GOT3 (cell line): ENCODE measurements around the gene EPHB1.
"Not testable (repeated sequence)": the region's sequence is repeated elsewhere in the genome, so short reads cannot be mapped to it uniquely, and the experiment has no call there.

Source experiments
- DNase-seq: peaks from one replicate; lab custom pipeline; 2025; ENCODE audit warnings: mixed read lengths; lab: John Stamatoyannopoulos, UW

EPHB1 gene

DNA sequence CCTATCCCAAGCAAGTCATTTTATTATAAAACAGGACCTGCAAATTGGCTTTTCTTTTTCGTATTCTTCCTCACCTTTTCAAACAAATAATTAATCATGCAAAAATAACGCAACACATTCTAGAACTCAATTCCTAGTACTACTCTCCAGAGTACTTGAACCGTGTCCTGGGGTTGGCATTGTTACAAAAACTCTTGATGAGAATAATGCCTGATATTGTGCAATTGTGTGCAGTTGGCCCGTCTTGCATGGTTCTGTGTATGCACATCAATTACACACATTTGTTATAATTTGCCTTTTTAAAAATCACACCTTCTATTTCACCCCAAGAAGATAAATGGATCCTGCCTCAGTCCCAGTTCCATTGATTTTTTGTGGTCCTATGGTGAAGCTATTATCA lies 205.4 kb downstream of the EPHB1 start:
- no peak for DNase-seq

DNA sequence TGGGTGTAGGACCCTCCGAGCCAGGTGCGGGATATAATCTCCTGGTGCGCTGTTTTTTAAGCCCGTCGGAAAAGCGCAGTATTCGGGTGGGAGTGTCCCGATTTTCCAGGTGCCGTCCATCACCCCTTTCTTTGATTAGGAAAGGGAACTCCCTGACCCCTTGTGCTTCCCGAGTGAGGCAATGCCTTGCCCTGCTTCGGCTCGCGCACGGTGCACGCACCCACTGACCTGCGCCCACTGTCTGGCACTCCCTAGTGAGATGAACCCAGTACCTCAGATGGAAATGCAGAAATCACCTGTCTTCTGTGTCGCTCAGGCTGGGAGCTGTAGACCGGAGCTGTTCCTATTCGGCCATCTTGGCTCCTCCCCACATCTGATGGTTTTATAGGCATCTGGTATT lies 210.6 kb downstream of the EPHB1 start:
- DNase-seq: not testable (repeated sequence)

DNA sequence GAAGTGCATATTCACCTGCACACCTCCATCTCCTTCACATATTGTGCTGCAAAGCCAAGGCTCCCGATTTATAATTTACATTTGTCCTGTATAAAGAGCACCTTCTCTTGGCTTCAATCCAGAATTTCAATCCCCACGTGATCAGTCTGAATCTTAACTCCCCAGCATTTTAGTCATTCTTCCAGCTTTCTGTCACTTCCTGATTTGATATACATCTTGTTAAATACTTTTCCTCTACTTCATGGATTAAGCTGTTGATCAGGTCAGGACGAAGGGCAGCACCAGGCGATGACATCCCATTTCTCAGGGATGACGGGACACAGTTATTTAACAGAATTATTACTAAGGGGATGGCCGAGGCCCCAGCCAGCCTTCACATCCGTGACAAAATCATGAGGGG lies 212.5 kb downstream of the EPHB1 start:
- no peak for DNase-seq

DNA sequence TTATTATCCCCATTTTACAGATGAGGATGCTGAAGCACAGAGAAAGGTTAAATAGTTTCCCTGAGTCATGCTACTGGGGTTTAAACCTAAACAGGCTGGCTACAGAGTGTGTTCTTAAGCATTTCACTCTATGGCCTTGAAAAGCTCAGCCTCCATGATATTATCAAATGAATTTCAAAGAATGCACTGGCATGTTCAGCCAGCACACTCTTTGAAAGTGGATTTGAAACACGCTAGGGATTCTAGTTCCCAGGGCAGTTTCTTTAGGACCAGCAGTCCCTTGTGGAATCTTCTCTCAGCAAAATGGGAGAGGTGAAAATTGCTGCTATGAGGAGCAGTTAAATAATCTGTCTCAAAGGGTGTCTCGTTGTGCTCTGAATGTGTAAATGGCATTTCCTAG lies 213.3 kb downstream of the EPHB1 start:
- no peak for DNase-seq

DNA sequence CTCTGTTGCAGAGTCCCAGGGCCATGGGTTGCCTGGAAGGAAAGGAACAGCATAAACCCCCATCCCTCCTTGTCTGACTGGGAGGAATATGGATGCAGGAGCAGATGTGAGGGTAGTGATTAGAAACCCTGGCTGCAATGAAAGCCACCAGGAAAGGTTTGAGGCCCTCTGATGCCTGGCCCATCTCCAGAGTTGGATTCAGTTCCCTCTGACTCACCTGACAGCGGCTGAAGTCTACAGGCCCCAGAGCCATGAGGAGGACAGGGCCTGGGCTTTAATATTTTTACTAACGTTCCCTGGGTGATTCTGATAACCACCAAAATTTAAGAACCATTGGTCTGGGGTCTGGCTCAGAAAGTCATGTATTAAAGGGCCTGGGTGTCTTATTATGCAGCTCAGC lies 214.0 kb downstream of the EPHB1 start:
- DNase-seq: no peak

DNA sequence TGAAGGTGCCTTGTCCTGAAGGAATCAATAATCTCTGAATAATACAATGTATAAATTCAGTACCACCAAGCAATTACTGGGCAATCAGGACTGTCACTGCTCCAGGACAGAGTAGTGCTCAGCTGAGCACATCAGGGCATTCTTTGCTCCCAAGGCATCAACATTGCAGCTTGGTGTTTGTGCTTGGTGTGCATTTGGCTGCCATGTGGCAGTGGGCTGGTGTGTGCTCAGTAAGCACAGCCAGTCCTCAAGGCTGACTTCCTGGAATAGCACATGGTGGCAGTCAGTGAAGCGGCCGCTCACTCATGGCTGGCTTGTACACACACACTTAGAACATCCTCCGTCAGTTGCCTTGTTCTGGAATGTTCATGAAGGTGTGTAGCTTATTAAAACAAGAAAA lies 217.0 kb downstream of the EPHB1 start:
- DNase-seq: no peak

DNA sequence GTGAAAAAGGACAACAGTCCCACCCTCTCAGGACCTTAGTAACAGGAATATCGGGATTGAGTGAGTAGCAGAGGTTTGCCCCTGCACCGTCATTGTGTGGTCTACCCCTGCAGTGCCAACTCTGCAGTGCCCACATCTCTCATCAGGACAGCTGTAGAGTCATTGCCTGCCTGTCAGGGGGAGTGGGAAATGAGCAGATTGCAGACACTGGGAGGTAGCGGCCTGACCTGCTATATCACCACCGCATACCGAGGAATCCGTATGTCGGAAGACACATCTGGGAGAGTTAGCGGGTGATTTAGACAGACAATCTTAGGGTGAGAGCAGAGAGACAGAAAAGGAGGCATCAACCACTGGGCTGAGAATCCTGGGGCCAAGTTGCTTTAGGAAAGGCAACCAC lies 218.1 kb downstream of the EPHB1 start:
- no peak for DNase-seq

DNA sequence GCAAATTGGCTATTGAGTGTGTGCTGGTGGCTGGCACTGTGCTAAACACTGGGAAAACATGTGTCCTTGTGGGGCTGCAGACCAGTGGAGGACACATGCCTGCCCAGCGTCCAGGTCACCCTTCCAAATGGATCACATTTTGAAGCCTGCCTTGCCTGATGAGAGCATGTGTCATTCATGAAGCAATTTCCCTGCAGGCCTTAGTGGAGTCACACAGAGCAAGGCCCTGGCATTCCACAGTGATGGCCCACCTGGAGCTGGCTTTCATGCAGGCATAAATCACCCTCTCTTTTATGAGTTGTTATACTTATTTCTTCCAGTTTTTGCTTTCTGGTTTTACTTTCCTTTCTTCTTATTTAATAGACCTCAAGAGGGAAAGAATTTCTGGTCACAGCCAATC lies 219.5 kb downstream of the EPHB1 start:
- no peak for DNase-seq

DNA sequence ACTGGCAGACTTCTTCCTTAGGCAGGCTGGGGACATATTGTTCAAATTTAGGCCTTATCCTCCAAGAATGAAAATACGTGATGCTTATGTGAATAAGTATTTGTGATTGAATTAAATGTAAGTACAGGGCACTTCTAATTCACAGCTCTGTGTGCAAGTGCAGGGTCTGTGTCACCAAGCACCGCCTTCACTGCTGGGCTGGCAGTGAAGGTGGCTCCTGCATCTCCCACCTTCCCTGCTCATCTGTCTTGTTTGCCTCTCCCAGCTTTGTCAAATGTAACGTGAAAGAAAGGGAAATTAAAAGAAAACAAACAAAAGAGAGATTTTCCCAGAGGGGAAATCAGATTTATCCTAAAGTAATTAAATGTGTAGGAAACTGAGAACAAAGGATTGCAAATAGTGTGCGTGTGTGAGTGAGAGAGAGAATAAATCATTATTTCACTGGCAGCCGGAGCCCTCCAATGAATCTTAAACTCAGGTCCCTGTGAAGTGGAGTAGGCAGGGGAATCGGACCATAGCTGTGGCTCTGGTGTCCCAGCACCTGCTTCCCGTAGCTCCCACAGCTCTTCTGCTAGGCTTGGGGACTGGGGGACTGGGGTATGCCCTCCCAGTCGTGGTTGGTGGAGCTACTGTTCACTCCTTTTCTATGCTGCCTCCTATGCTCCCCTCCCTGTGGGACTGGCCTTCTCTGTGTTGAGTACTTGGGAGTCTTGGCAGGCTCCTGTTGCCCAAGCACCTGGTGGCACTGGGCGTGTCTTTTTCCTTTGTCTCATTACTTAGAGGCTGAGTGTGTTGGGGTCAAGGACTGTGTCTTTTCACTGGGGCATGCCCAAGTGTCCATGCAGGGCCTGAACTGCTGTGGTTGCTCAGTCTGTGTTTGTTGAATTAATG lies 222.2 kb downstream of the EPHB1 start:
- DNase-seq: no peak

DNA sequence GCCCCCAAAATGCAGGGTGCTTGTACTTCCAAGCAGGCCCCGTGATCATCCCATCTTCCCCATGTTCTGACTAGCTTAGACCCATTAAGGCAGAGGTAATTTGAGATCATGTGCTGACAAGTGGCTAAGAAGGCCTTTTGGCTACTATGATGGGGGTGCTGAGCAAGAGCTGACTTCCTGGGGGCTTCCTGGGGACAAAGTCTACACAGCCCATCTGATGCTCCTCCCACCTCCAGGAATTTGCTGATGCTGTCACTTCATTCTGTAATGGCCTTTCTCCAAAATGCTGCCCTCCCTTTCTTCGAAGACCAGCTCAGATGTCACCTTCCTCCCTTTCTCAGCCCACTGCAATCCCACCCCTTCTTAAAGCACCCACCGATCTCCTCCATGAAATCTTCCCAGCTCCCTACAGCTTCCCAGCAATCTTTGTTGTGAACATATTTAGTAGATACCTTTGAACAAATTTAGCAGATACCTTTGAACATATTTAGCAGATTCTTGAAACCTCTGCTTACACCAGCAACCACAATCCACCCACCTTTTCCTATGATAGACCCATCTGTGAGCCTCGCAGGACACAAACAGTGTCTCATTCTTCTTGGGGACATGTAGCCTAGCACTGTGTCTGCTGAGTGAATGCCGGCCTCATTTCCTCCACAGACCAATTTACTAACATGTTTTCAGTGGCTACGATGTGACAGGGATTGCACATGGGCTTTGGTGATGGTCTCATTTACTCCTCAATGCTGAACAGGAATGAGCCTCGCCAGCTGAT lies 223.3 kb downstream of the EPHB1 start:
- no peak for DNase-seq

DNA sequence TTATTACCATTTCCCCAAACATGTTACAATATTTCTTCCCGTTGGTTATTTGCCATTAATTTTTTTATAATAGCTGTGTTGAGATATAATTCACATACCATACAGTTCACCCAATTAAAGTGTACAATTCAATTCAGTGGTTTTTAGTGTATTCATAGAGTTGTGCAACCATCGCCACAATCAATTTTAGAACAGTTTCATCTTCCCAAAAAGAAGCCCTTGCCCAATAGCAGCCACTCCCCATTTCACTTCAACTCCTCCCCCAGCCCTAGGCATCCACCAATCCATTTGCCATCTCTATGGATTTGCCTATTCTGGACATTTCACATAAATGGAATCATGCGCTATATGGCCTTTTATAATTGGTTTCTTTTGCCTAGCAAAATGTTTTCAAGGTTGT lies 225.1 kb downstream of the EPHB1 start:
- no peak for DNase-seq

DNA sequence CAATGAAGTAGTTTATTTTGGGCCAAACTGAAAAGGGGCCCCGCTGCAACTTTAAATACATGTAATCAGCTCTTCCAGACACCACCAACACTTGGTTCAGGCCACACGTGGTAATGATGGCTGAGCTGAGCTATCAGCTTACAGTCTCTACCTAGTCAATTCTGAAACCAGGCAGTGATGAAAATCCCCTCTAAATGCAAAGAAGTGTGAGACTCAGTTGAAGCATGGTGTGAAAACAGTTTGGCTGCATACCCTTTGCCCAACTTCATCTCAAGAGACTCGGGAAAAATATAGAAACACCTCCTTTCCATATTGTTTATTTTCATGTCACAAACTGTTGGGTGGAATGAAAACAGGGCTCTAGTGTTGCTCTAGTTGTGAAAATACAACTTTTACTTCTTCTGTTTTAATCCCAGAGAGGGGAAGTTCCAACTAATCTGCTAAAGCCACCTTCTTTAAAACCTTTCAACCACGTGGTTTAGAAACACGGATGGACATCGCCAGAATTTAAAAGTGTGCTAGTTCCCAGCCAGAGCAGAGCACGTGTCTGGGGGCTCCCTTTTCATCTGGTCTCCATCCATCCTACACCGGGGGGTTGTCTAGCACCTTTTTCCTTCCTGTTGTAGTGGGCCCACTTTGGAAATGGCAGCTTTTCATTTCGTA lies 229.1 kb downstream of the EPHB1 start:
- DNase-seq: no peak

DNA sequence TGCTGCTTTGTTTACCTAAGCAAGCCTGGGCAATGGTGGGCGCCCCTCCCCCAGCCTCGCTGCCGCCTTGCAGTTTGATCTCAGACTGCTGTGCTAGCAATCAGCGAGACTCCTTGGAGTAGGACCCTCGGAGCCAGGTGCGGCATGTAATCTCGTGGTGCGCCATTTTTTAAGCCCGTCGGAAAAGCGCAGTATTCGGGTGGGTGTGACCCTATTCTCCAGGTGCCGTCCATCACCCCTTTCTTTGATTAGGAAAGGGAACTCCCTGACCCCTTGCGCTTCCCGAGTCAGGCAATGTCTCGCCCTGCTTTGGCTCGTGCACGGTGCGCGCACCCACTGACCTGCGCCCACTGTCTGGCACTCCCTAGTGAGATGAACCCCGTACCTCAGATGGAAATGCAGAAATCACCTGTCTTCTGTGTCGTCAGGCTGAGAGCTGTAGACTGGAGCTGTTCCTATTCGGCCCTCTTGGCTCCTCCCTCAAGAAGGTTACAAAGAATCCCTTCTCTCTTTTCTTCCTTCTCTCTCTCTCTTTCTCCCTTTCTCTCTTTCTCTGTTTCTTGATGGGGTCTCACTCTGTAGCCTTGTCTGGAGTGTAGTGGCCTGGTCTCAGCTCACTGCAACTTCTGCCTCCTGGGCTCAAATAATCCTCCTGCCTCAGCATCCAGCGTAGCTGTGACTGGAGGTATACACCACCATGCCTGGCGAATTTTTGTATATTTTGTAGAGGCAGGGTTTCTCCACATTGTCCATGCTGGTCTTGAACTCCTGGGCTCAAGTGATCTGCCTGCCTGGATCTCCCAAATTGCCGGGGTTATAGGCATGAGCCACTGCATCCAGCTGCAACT lies 235.9 kb downstream of the EPHB1 start:
- not testable (repeated sequence) for DNase-seq

DNA sequence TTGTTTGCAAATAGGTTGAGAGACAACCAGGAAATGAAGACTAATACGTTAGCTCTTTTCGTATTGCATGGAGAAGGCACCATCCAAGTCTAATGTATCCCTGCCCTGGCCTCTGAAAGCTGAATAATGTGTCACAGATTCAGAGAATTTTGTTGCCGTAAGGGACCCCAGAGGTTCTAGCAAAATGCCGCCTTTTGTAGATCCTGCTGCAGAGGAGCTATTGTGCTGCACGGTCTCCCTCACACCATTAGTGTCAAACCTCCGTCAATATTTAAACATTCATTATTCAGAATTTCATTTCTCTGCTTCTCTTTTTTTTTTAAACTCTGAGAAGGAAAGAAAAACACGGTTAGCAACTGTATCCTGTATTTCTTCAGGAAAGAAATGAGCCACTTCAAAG lies 238.7 kb downstream of the EPHB1 start:
- no peak for DNase-seq

DNA sequence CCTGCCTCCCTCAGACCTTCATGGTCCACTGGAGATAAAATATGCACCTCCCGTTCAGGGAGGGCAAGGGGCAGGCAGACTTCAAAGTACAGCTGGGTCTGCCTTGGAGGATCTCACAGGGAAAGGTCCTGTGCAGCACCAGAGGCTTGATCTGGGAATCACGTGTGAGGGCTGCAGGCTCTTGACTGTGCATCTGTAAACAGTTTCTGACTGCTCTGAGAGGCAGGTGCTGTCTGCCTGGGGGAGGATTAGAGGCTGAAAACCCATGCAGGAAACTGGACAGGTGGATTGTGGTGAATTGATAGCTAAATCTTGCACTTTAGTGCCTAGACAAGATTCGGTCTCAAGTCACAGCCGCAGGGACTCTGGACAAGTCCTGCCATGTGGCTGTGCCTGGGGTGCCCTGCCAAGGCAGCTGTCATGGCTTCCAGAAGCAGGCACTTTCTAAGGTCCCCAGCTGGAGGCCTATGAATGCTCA lies 239.3 kb downstream of the EPHB1 start:
- no peak for DNase-seq

DNA sequence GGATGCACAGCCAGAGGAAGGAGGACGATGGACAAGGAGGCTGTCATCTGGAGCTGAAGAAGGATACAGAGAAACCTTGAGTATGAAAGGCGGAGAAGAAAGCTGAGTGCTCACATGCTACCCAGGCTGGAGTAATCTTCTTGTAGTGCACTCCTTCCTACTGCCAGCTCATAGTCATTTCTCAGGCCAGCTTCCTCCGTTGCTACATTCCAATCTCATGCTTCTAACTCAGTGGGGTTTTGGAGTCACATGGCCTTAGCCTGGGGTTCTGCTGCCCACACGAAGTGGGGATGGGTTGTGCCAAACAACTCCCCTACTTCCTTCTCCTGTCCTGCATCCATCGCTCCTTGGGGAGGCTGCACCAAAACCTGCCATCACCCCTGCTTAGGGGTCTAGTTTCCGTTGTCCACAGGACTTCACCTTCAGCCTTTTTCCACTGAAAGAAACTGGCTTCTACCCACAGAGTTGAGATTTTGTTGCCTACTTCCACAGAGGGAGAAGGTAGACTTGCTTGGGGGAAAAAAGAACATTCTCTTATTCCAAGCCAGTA lies 239.9 kb downstream of the EPHB1 start:
- no peak for DNase-seq

DNA sequence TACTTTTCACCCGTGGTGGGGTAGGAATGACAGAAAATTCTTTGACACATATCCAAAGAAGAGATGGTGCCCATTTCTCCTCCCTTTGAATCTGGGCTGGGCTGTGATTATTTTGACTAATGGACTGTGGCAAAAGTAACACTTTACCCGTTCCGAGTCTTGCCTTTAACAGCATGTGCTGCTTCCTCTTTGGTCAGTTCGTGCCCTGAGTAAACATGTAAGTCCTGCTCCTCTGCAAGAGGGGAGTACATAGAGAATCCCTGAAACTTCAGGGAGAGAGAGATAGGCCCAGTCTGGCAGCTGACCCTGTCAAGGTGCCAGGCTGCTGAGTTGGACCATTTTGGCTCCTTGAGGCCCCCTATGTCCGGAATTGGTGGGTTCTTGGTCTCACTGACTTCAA lies 243.1 kb downstream of the EPHB1 start:
- no peak for DNase-seq

DNA sequence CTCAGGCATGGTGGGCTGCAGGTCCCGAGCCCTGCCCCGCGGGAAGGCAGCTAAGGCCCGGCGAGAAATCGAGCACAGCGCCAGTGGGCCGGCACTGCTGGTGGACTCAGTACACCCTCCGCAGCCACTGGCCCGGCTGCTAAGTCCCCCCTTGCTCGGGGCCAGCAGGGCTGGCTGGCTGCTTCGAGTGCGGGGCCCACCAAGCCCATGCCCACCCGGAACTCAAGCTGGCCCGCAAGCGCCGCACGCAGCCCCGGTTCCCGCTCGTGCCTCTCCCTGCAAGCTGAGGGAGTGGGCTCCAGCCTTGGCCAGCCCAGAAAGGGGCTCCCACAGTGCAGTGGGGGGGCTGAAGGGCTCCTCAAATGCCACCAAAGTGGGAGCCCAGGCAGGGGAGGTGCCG lies 244.5 kb downstream of the EPHB1 start:
- not testable (repeated sequence) for DNase-seq

DNA sequence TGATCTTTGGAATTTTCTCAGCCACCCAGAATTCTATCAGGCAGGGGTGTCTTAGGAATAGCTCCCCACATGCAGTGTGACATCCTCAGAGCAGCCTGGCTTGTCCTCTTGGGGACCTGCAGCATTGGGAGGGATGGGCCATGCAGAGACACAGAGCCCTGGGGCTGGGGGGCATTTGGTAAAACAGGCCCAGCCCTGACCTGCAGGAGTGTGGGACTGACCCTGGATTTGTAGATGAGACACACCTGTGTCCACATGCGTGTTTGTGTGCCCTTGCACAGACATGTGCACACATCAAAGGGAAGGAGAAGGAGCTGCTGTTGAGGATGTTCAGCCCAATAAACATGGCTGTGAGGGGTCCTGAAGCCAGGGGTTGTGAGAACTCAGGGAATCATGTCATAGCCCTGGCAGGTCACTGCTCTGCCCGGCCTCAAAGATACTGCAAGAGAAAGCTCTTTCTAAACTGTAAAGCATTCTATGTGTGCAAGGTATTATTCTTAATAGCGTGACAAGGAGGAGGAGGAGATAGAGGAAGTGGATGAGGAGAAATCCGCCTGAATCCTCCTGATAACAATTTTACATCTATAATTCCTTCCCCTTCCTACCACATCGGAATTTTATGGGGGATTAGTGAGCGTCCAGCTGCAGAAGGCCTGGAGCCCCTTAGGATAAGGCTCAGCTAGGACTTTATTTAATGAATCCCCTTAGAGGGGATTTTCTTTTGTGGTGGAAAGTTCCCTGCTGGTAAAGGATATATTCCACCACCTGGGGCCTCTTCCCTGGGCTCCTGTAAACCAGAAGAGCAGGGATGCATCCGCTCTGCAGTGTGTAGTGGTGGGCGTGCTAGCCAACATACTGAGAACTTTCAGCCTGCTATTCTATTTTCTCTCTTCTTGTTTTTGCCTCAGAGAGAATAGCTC lies 245.5 kb downstream of the EPHB1 start:
- DNase-seq: no peak

DNA sequence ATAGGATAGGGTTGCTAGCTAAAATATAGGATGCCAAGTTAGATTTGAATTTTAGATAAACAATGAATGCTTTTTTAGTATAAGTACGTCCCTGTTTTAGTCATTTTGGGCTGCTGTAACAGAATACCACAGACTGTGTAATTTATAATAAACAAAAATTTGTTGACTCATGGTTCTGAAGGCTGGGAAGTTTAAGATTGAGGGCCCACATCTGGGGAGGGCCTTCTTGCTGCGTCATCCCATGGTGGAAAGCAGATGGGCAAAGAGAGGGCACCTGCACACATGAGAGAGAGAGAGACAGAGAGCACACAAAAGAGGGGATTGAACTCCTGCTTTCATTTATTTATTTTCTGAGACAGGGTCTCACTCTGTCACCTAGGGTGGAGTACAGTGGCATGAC lies 246.5 kb downstream of the EPHB1 start:
- no peak for DNase-seq
